Measurements from ENCODE around the gene MT1F.

The MT1F gene

DNA sequence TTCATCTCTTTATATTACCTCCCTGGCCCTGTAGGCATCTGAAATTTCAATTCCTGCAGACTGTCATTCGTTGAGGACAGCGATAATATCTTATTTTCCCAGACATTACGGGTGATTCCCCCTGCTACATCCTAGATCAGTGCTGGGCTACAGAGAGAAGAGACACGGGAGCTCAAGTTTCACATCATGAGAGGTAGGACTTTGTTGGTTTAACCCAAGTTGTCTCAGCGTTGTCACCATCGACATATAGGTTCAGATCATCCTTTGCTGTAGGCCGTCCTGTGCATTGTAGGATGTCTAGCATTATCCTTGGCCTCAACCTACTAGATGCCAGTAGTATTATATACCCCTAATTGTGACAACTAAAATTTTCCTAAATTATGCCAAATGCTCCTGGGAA lies 43.8 kb downstream of the MT1F start:
- FAIRE-seq: no peak

DNA sequence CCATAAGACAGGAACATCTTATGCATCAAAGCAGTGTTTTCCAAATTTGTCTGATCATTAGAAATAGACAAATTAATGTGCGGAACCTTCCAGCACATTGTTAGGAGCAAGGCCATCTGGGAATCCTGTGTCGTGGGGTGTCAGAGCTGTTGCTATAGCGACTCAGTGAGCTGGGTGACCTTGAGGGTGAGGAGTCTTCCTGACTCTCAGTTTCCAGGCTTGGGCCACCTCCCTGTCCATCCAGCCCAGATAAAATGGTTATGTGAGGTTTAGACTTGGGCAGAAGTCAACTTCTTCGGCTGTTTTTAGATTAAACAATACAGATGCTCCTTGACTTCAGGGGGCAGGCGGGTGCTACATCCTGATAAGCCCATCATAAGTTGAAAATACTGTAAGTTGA lies 45.1 kb downstream of the MT1F start:
- no peak for FAIRE-seq

Data from islet of Langerhans (tissue), 1 donor.